H1 (cell line): ENCODE results near the gene ZNF705A. TPM values are rescaled to one million over a fixed set of nuclear protein-coding genes. Genes with fewer than 3 reads are reported as not detected.
"Not testable (repeated sequence)": the region's sequence is repeated elsewhere in the genome, so short reads cannot be mapped to it uniquely, and the experiment has no call there.

ENCODE experiments used
- CTCF ChIA-PET: fragments of 300-600 bp; sonication (Branson Sonifier 250); formaldehyde crosslinking; loops from one replicate; lab custom pipeline; 2021; ENCODE audit not compliant: partially characterized antibody; lab: Charles Lee
- POLR2A ChIA-PET: fragments of 300-600 bp; sonication (Branson Sonifier 250); formaldehyde crosslinking; loops from one replicate; lab custom pipeline; 2021; ENCODE audit warnings: inconsistent platforms; ENCODE audit not compliant: partially characterized antibody; lab: Charles Lee
- DNase-seq, 2 experiments: peaks; one replicate each; pipeline versions ENCODE4 v3.0.0 to v3.0.0-alpha.2; 2010 to 2022; ENCODE audit warnings: low spot score in 2 of 2, low read depth in 1 of 2, mixed read lengths in 1 of 2
- FAIRE-seq: peaks from 2 replicates; lab custom pipeline; 2011; peaks lifted over from hg19 to GRCh38; lab: Jason Lieb, UNC
- H2AFZ ChIP-seq: 2 replicates; pipeline ENCODE4 v1.8.1; 2012; ENCODE audit warnings: low read length, inconsistent platforms
- H2AK5ac ChIP-seq: 2 replicates; pipeline ENCODE4 v1.6.1; 2013; ENCODE audit warnings: low read depth, low read length
- H2BK120ac ChIP-seq: replicated peaks from 2 replicates; pipeline ENCODE3; 2013; ENCODE audit warnings: low read depth, low read length, inconsistent platforms
- H2BK12ac ChIP-seq: 2 replicates; pipeline ENCODE4 v1.6.1; 2013; ENCODE audit warnings: low read depth, low read length
- H2BK15ac ChIP-seq: 2 replicates; pipeline ENCODE4 v1.6.1; 2013; ENCODE audit warnings: low read length
- H2BK20ac ChIP-seq: 2 replicates; pipeline ENCODE4 v1.6.1; 2013; ENCODE audit warnings: low read length
- H2BK5ac ChIP-seq: 2 replicates; pipeline ENCODE4 v1.6.1; 2013; ENCODE audit warnings: low read depth, low read length
- H3K14ac ChIP-seq: 2 replicates; pipeline ENCODE4 v1.6.1; 2013; ENCODE audit warnings: inconsistent platforms; ENCODE audit not compliant: insufficient read length
- H3K18ac ChIP-seq: 2 replicates; pipeline ENCODE4 v1.6.1; 2013; ENCODE audit warnings: low read length; ENCODE audit errors: extremely low read depth
- H3K23ac ChIP-seq: 2 replicates; pipeline ENCODE4 v1.6.1; 2013; ENCODE audit warnings: inconsistent platforms; ENCODE audit not compliant: insufficient read length
- H3K23me2 ChIP-seq: 2 replicates; pipeline ENCODE4 v1.6.1; 2013; ENCODE audit warnings: low read depth, low read length
- H3K27ac ChIP-seq: 2 replicates; pipeline ENCODE4 v1.6.1; 2011; ENCODE audit warnings: low read depth, low read length, inconsistent platforms
- H3K27me3 ChIP-seq, 4 experiments: replicated peaks in 1 of 4; 1 replicate in 1 of 4; 2 replicates in 3 of 4; pipeline versions ENCODE4 v1.6.1 to v1.8.1; 2011 to 2013; ENCODE audit warnings: low read length in 3 of 4, mild to moderate bottlenecking in 3 of 4, inconsistent platforms in 2 of 4, mixed read lengths in 2 of 4, moderate library complexity in 1 of 4; ENCODE audit not compliant: control insufficient read depth in 3 of 4, insufficient read depth in 3 of 4; ENCODE audit errors: extremely low read depth in 1 of 4
- H3K36me3 ChIP-seq, 4 experiments: 2 replicates each; pipeline versions ENCODE4 v1.6.1 to v1.8.1; 2011 to 2013; ENCODE audit warnings: mild to moderate bottlenecking in 4 of 4, low read length in 3 of 4, moderate library complexity in 2 of 4, control low read depth in 1 of 4, inconsistent platforms in 1 of 4; ENCODE audit not compliant: insufficient read depth in 4 of 4, control insufficient read depth in 2 of 4
- H3K4ac ChIP-seq: replicated peaks from 2 replicates; pipeline ENCODE3; 2013; ENCODE audit warnings: low read length, low read depth, mixed read lengths, inconsistent platforms; ENCODE audit not compliant: insufficient read length
- H3K4me1 ChIP-seq, 4 experiments: replicated peaks in 1 of 4; 1 replicate in 1 of 4; 2 replicates in 3 of 4; pipeline versions ENCODE4 v1.6.1 to v1.8.1; 2011 to 2013; ENCODE audit warnings: low read length in 3 of 4, inconsistent platforms in 2 of 4, mixed read lengths in 1 of 4; ENCODE audit not compliant: insufficient read depth in 4 of 4, control insufficient read depth in 3 of 4
- H3K4me2 ChIP-seq, 2 experiments: 2 replicates each; pipeline versions ENCODE4 v1.6.1 to v1.8.1; 2011 to 2013; ENCODE audit warnings: low read depth in 2 of 2, low read length in 2 of 2, control low read depth in 1 of 2, inconsistent platforms in 1 of 2, mild to moderate bottlenecking in 1 of 2; ENCODE audit not compliant: insufficient read depth in 1 of 2
- H3K4me3 ChIP-seq, 4 experiments: fragments of 200-600, 300-600 bp in 1 of 4; sonication (generic), shearing (Covaris generic), sonication (Bioruptor Twin) in 1 of 4; 2 replicates each; pipeline versions ENCODE4 v1.5.1 to v1.8.1; 2011 to 2016; ENCODE audit warnings: low read length in 4 of 4, low read depth in 3 of 4, control low read depth in 2 of 4, inconsistent platforms in 2 of 4, mild to moderate bottlenecking in 2 of 4, mixed read lengths in 1 of 4, moderate library complexity in 1 of 4; ENCODE audit not compliant: insufficient read depth in 2 of 4; ENCODE audit errors: extremely low read depth in 1 of 4
- H3K56ac ChIP-seq: replicated peaks from 2 replicates; pipeline ENCODE3; 2013; ENCODE audit warnings: low read depth, mild to moderate bottlenecking, mixed read lengths, low read length, inconsistent platforms; ENCODE audit not compliant: insufficient read length
- H3K79me1 ChIP-seq: 2 replicates; pipeline ENCODE4 v1.6.1; 2013; ENCODE audit warnings: low read depth, low read length, control low read depth
- H3K79me2 ChIP-seq, 2 experiments: 2 replicates each; pipeline versions ENCODE4 v1.6.1 to v1.8.1; 2012 to 2013; ENCODE audit warnings: low read length in 2 of 2, mild to moderate bottlenecking in 2 of 2, inconsistent platforms in 1 of 2; ENCODE audit not compliant: insufficient read depth in 2 of 2, control insufficient read depth in 1 of 2
- H3K9ac ChIP-seq, 4 experiments: replicated peaks in 1 of 4; 1 replicate in 1 of 4; 2 replicates in 3 of 4; pipeline versions ENCODE4 v1.6.1 to v1.8.1; 2011 to 2013; ENCODE audit warnings: low read depth in 3 of 4, low read length in 3 of 4, control low read depth in 2 of 4, mild to moderate bottlenecking in 2 of 4, moderate library complexity in 2 of 4, inconsistent platforms in 1 of 4; ENCODE audit errors: extremely low read depth in 1 of 4
- H3K9me3 ChIP-seq, 2 experiments: 2 replicates each; pipeline versions ENCODE4 v1.6.1 to v1.8.1; 2012 to 2013; ENCODE audit warnings: mild to moderate bottlenecking in 2 of 2, moderate library complexity in 2 of 2, control low read depth in 1 of 2, inconsistent platforms in 1 of 2, low read depth in 1 of 2, low read length in 1 of 2, mixed read lengths in 1 of 2; ENCODE audit not compliant: insufficient read depth in 2 of 2
- H4K20me1 ChIP-seq, 2 experiments: replicated peaks in 1 of 2; 2 replicates each; pipeline versions ENCODE3 to v1.8.1; 2011 to 2013; ENCODE audit warnings: inconsistent platforms in 2 of 2, low read length in 2 of 2, mild to moderate bottlenecking in 1 of 2; ENCODE audit not compliant: insufficient read depth in 2 of 2, control insufficient read depth in 1 of 2
- H4K5ac ChIP-seq: 2 replicates; pipeline ENCODE4 v1.6.1; 2013; ENCODE audit warnings: low read length, low read depth, mixed read lengths, inconsistent platforms; ENCODE audit not compliant: insufficient read length
- H4K8ac ChIP-seq: 2 replicates; pipeline ENCODE4 v1.8.0; 2013; ENCODE audit warnings: mild to moderate bottlenecking, moderate library complexity, low read length, inconsistent platforms; ENCODE audit not compliant: insufficient read depth; ENCODE audit errors: extremely low read depth
- H4K91ac ChIP-seq: replicated peaks from 2 replicates; pipeline ENCODE3; 2013; ENCODE audit warnings: low read length, mixed read lengths, inconsistent platforms; ENCODE audit not compliant: insufficient read length
- WGBS, 2 experiments: shearing (Covaris generic) in 1 of 2; methylation state at CpG; one replicate each; pipeline versions ENCODE4 v1.1.6 to v1.1.7; 2013 to 2015; ENCODE audit warnings: low lambda C conversion rate in 2 of 2, mixed read lengths in 2 of 2, inconsistent platforms in 1 of 2, low coverage in 1 of 2, missing lambda C conversion rate in 1 of 2; ENCODE audit not compliant: insufficient replicate concordance in 2 of 2, insufficient coverage in 1 of 2, insufficient read length in 1 of 2; ENCODE audit errors: extremely low coverage in 1 of 2, missing lambda C conversion rate in 1 of 2; 5-methylcytosine and 5-hydroxymethylcytosine counted together
- polyA plus RNA-seq, 7 experiments: library from polyadenylated mRNA; depleted of rRNA in 3 of 7; stranded (reverse) in 5 of 7; unstranded in 2 of 7; fragments of >200 nt in 5 of 7; fragments of 200-250 nt in 2 of 7; gene quantifications; 1 replicate in 5 of 7; 2 replicates in 1 of 7; 4 replicates in 1 of 7; pipeline versions ENCODE4 v1.2.1 to v1.2.3, GENCODE V29; 2011 to 2013; ENCODE audit warnings: missing spikeins in 2 of 7, mixed read lengths in 2 of 7
- total RNA-seq: library from RNA; stranded (reverse); fragmentation: NEBNext Ultra II Directional; extraction: Animal tissue kit (Norgen Biotek cat#: 25700); gene quantifications from 2 replicates; pipeline ENCODE4 v1.2.1, GENCODE V29; 2021

ZNF705A gene
- total and polyA plus RNA-seq, 2 of the 8 experiments (the other 6 are each of a cell fraction or from before 2014, with no cell fraction given): not detected

- H3K79me1 ChIP-seq, H3K4me1 ChIP-seq, H3K4ac ChIP-seq, H2AK5ac ChIP-seq, H4K5ac ChIP-seq, H3K23ac ChIP-seq, H4K8ac ChIP-seq, H3K36me3 ChIP-seq, H3K14ac ChIP-seq, H2AFZ ChIP-seq, H3K23me2 ChIP-seq, H3K56ac ChIP-seq, H3K4me3 ChIP-seq, H3K18ac ChIP-seq, H3K27ac ChIP-seq, H3K4me2 ChIP-seq, POLR2A ChIA-PET, H2BK5ac ChIP-seq, H4K20me1 ChIP-seq, DNase-seq, H3K79me2 ChIP-seq, FAIRE-seq, H3K27me3 ChIP-seq, H4K91ac ChIP-seq, H2BK15ac ChIP-seq, H2BK120ac ChIP-seq, H3K9me3 ChIP-seq, H2BK12ac ChIP-seq, H2BK20ac ChIP-seq, H3K9ac ChIP-seq: not testable (repeated sequence)
- CTCF ChIA-PET: interaction anchor here (1.4 kb wide), 1 partner anchor 25 kb away, joined by 4 read pairs; no protein-coding TSS in a partner anchor
- 96% methylated on average over 15 of the region's 23 CpGs; no CpG with 5 or more reads in 1 of the 2 experiments for WGBS, 2 experiments
Observed at GRCh38 chr12:8134398-8134930, 22.4 kb upstream of the ZNF705A start.
